Stimulated activated CD4-positive, alpha-beta T cell treated with anti-CD3 and anti-CD28 coated beads, Interleukin-1b, Interleukin-23, amount 100 ng/mL, for 1 hour (primary cell): ENCODE results near the gene IRS2.

ENCODE experiments used
- DNase-seq, 2 donors: peaks; one replicate each; pipeline ENCODE4 v3.0.0-alpha.2; 2020; ENCODE audit warnings: low read depth in 2 of 2

The IRS2 gene

DNA sequence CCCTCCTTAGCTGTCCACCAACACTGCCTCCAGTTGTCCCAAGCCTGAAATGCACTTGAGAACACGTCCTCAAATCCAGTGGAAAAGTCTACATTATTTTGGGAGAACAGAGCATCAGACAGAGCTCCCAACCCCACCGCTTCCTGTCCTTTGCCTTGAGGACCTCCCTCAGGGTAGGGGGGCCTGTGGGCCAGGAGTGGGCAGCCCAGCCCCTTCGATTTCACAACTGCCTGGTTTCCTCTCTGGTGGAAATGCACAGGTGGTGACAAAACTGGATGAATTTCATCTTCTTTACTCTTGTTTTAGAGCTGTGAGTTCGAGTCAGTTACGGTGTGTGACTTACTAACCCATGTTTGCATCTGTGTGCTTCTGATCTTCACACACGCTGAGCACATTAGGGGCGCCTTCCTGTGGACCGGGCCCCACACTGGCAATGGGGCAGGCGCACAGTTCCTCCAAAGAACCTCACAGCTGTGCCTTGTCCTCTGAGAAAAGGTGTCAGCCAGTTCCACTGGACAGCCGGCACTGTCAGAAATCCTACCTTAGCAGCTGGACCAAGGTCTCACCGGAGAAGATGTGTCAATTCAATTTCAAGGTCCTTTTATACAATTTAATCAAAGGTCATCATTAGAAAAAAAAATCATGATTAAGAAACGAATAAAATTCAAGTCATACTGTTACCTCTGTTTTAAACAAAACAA, 80.2 kb downstream of the IRS2 start:
- no peak for DNase-seq

DNA sequence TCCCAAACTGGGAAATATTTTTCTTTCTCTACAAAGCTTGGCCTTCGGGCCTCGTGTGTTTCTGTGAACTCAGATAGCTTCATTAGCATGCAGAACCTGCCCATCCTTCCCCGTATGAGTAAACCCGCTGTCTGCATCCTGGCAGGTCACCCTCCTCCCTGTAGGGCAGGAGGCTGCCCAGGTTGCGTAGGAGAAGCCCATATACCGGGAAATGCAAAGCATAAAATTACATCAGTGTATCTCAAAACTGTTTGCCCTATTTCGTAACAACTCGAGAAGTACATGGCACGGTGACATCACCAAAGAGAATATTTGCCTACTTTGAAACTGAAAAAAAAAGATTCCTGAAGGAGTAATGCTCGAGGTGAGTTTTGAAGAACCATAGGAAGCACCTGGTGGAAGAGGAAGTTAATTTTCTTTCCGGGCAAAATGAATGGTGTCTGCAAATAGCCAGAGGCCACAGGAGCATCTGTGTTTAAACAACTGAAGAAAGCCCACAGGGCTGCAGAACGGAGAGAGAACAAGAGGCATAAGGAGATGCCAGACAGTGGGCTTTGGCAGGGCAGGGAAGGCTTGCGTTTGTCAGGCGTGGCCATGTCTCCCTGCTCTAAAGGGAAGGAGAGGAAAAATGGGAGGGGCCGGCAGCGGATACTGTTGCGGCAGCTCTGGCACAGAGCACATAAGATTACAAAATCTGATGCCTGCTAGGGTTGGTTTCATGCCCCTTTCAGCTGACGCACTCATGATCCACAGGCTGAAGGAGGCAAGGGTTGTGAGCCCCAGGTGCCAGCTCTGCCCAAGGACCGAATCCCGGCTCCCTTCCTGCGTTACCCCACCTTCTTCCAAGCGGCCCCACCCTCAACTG, 81.4 kb downstream of the IRS2 start:
- no peak for DNase-seq

GRCh38 chr13:109703250-109703649, 83.1 kb downstream of the IRS2 start:
- DNase-seq, result no peak
